Measurements from ENCODE around the gene PTH1R.

PTH1R gene

DNA sequence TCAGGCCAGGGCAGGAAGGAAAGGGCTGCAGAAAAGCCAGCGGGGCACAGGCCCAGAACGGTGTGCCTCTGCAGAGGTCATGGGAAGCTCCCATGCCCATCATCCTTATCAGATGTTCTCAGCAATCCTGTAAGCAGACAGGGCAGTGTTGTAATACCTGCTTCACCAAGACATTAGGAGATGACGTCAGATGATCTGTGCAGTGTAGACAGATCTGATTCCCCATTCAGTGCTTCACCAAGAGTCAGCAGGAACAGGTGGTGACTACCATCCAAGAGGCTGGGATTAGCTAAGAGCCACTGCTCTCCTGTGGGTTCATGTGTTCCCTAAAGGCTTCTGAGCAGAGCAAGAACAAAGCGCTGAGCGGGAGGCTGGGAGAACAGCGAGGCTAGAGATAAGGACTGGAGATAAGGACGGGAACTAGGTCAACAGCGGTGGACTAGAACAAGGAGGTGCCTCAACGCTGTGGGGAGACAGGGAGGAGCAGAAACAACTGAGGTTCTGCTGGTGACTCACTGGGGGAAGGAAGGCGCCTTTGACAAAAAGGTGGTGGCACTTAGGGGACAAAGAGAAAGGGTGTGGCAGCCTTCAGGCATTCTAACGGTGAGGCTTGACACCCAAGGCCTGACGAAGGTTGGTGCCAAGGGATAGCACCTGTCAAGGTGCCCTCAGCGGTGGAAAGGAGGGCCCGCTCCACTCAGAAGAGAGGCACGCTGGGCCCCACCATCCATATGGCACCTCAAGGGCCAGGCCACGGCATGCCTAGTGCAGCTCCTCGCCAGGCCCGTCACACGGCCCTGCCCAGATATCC lies 70.7 kb downstream of the PTH1R start:
- no peak overlapping the region for H3K4me3 ChIP-seq (replicated peaks; ENCODE audit: insufficient read depth, low read length)
- peak overlapping the region; percentile 50 for H3K27ac ChIP-seq (replicated peaks)
- peak; percentile 82 to 87 for DNase-seq (ENCODE audit: low read depth in 1 of 2, low spot score in 1 of 2)
- TF ChIP-seq REST (IDR thresholded peaks at IDR 0.05; ENCODE audit: insufficient replicate concordance, low read depth) (no peak), SPI1 (IDR thresholded peaks at IDR 0.05; ENCODE audit: borderline replicate concordance, low read depth) (no peak), GABPA (IDR thresholded peaks at IDR 0.05; ENCODE audit: low read depth) (no peak), POLR2AphosphoS5 (IDR thresholded peaks at IDR 0.05; ENCODE audit: low read depth) (no peak)
- TF ChIP-seq, protein P1, sequence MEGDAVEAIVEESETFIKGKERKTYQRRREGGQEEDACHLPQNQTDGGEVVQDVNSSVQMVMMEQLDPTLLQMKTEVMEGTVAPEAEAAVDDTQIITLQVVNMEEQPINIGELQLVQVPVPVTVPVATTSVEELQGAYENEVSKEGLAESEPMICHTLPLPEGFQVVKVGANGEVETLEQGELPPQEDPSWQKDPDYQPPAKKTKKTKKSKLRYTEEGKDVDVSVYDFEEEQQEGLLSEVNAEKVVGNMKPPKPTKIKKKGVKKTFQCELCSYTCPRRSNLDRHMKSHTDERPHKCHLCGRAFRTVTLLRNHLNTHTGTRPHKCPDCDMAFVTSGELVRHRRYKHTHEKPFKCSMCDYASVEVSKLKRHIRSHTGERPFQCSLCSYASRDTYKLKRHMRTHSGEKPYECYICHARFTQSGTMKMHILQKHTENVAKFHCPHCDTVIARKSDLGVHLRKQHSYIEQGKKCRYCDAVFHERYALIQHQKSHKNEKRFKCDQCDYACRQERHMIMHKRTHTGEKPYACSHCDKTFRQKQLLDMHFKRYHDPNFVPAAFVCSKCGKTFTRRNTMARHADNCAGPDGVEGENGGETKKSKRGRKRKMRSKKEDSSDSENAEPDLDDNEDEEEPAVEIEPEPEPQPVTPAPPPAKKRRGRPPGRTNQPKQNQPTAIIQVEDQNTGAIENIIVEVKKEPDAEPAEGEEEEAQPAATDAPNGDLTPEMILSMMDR (IDR thresholded peaks at IDR 0.05; ENCODE audit: insufficient read depth, low read length): no peak
- H3K27me3 ChIP-seq (ENCODE audit: insufficient read depth, poor library complexity, severe bottlenecking): no peaks in the 10 kb centered on the region

GRCh38 chr3:46948830-46949671 lies 71.5 kb downstream of the PTH1R start:
- H3K27ac ChIP-seq (replicated peaks): peak overlapping the region; percentile 50
- no peaks in the 10 kb centered on the region for H3K27me3 ChIP-seq (ENCODE audit: insufficient read depth, poor library complexity, severe bottlenecking)
- peak; percentile 62 to 64 for DNase-seq (ENCODE audit: low read depth in 1 of 2, low spot score in 1 of 2)
- no peak overlapping the region for H3K4me3 ChIP-seq (replicated peaks; ENCODE audit: insufficient read depth, low read length)
- TF ChIP-seq, protein P1 (IDR thresholded peaks at IDR 0.05; ENCODE audit: insufficient read depth, low read length): no peak

- Histone ChIP-seq H3K27me3 (ENCODE audit: insufficient read depth, poor library complexity, severe bottlenecking) (no peaks in the 10 kb centered on the region), H3K27ac (replicated peaks) (no peak overlapping the region), H3K4me3 (replicated peaks; ENCODE audit: insufficient read depth, low read length) (no peak overlapping the region)
- TF ChIP-seq, protein P1 (IDR thresholded peaks at IDR 0.05; ENCODE audit: insufficient read depth, low read length): no peak
- TF ChIP-seq SPI1 (IDR thresholded peaks at IDR 0.05; ENCODE audit: borderline replicate concordance, low read depth) (no peak), REST (IDR thresholded peaks at IDR 0.05; ENCODE audit: insufficient replicate concordance, low read depth) (no peak), POLR2AphosphoS5 (IDR thresholded peaks at IDR 0.05; ENCODE audit: low read depth) (no peak), GABPA (IDR thresholded peaks at IDR 0.05; ENCODE audit: low read depth) (no peak)
- DNase-seq (ENCODE audit: low read depth in 1 of 2, low spot score in 1 of 2): no peak
These were observed 72.7 kb downstream of the PTH1R start for GRCh38 chr3:46950177-46950576.
